Activated CD4-positive, alpha-beta T cell treated with anti-CD3 and anti-CD28 coated beads for 36 hours (primary cell): Measurements from ENCODE around the gene KLHL5. TPM values are rescaled to one million over a fixed set of nuclear protein-coding genes. Genes with fewer than 3 reads are reported as not detected.
A peak's percentile ranks its signal among the peaks of the same experiment; 100 is the strongest.

Experiments used
- ATAC-seq: fragments of 200-7000 bp; cut with Tn5 transposase; one replicate; pipeline ENCODE4 v1.10.0; 2021; ENCODE audit warnings: mild to moderate bottlenecking, moderate library complexity
- CTCF ChIA-PET: fragments of 350-600 bp; sonication (Branson Sonifier 250); formaldehyde crosslinking; loops from one replicate; lab custom pipeline; 2021; ENCODE audit warnings: antibody characterized with exemption; lab: Charles Lee
- POLR2A ChIA-PET: fragments of 350-600 bp; sonication (Branson Sonifier 250); formaldehyde crosslinking; loops from one replicate; lab custom pipeline; 2021; ENCODE audit warnings: antibody characterized with exemption, inconsistent platforms; lab: Charles Lee
- DNase-seq: peaks from one replicate; pipeline ENCODE4 v3.0.0-alpha.2; 2020
- H3K27ac Mint-ChIP-seq: one replicate; pipeline ENCODE4 v1.8.0; 2021; ENCODE audit warnings: mixed read lengths
- H3K27me3 Mint-ChIP-seq: one replicate; pipeline ENCODE4 v1.8.0; 2021; ENCODE audit warnings: mixed read lengths
- H3K36me3 Mint-ChIP-seq: one replicate; pipeline ENCODE4 v1.8.0; 2021; ENCODE audit warnings: low read depth, mixed read lengths
- H3K4me1 Mint-ChIP-seq: one replicate; pipeline ENCODE4 v1.8.0; 2021; ENCODE audit warnings: mixed read lengths
- H3K4me3 Mint-ChIP-seq: one replicate; pipeline ENCODE4 v1.8.0; 2021; ENCODE audit warnings: mild to moderate bottlenecking, moderate library complexity, mixed read lengths
- H3K9me3 Mint-ChIP-seq: one replicate; pipeline ENCODE4 v1.8.0; 2021; ENCODE audit warnings: low read depth, mixed read lengths
- intact Hi-C, 2 experiments: fragments of 100-400 bp; cut with DNase I in 1 of 2; cut with micrococcal nuclease in 1 of 2; formaldehyde crosslinking; loops; one replicate each; pipeline versions ENCODE4 v1.14.2 to v1.15.1; 2022 to 2024; cut with DNase I, micrococcal nuclease
- total RNA-seq, 2 experiments: library from RNA; stranded (reverse); gene quantifications; one replicate each; pipeline ENCODE4 v1.2.3, GENCODE V29; 2021

The KLHL5 gene
- total RNA-seq, 2 experiments from 2014 or later, result 11.6 to 14.3 TPM

GRCh38 chr4:39044364-39044955 is 17.6 kb upstream of the KLHL5 start:
- peaks cover 14% of the 10 kb centered on the region for H3K36me3 Mint-ChIP-seq
- peak; percentile 87 for ATAC-seq
- peak; percentile 99 for DNase-seq
- H3K4me3 Mint-ChIP-seq, result peak overlapping the region; percentile 76
- ChIA-PET POLR2A (interaction anchor here (0.7 to 1.5 kb wide), 4 partner anchors 14 to 155 kb away, joined by 3 to 14 read pairs (median 4); no protein-coding TSS in a partner anchor), CTCF (interaction anchor here (0.9 to 1.5 kb wide), 5 partner anchors 16 to 140 kb away, joined by 3 to 7 read pairs (median 5); no protein-coding TSS in a partner anchor)
- H3K9me3 Mint-ChIP-seq, result no peaks in the 10 kb centered on the region
- H3K27me3 Mint-ChIP-seq, result no peaks in the 10 kb centered on the region
- peaks cover 48% of the 10 kb centered on the region for H3K4me1 Mint-ChIP-seq
- intact Hi-C loops, result loop anchor here (1.0 to 10.0 kb wide), 8 partner anchors 12 to 1360 kb away; partner anchors contain the start of genes TMEM156 (in 2 of the 2), LIAS (in 1 of the 2), RELL1 (in 1 of the 2) and WDR19 (in 1 of the 2)
- peak overlapping the region; percentile 69 for H3K27ac Mint-ChIP-seq

GRCh38 chr4:39044956-39045826 is 16.8 kb upstream of the KLHL5 start:
- intact Hi-C loops, result loop anchor here (1.0 to 10.0 kb wide), 11 partner anchors 13 to 1360 kb away; partner anchors contain the start of genes TMEM156 (in 2 of the 2), WDR19 (in 2 of the 2), LIAS (in 1 of the 2) and RELL1 (in 1 of the 2)
- ChIA-PET CTCF (interaction anchor here (0.6 to 1.2 kb wide), 3 partner anchors 37 to 531 kb away, joined by 3 to 4 read pairs (median 3); no protein-coding TSS in a partner anchor), POLR2A (interaction anchor here (0.6 to 1.5 kb wide), 4 partner anchors 61 to 308 kb away, joined by 3 to 14 read pairs (median 6); no protein-coding TSS in a partner anchor)
- DNase-seq (peak; percentile 59), ATAC-seq (peak; percentile 13)
- H3K27ac Mint-ChIP-seq, result peak overlapping the region; percentile 91
- H3K27me3 Mint-ChIP-seq, result no peaks in the 10 kb centered on the region
- peak overlapping the region; percentile 91 for H3K4me3 Mint-ChIP-seq
- peaks cover 14% of the 10 kb centered on the region for H3K36me3 Mint-ChIP-seq
- no peaks in the 10 kb centered on the region for H3K9me3 Mint-ChIP-seq
- H3K4me1 Mint-ChIP-seq, result peaks cover 48% of the 10 kb centered on the region

DNA sequence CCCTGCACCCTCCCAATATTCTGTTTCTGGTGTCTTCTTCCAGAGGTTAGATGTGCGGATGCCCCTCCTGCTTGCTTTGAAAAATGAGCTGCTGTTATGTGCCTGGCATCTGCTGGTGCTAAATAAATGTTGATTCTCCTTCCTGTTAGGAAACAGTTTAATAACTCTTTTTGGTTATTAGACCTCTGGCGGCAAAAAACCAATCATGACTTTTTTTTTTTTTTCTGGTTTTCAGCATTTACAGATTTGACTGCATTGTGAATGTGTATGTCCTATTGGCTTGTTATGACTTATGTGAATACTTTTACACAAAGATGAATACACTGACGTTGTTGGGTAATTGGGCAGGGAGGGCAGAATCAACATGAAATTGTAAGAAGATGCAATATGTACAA is 16.2 kb upstream of the KLHL5 start:
- intact Hi-C loops, result loop anchor here (2.0 to 10.0 kb wide), 6 partner anchors 61 to 1361 kb away; partner anchors contain the start of genes RELL1 (in 1 of the 2), UGDH (in 1 of the 2) and WDR19 (in 1 of the 2)
- ATAC-seq, result peak; percentile 17
- POLR2A ChIA-PET, result interaction anchor here (0.6 to 0.9 kb wide), 2 partner anchors 61 to 308 kb away, joined by 3 to 8 read pairs; no protein-coding TSS in a partner anchor
- Mint-ChIP-seq H3K4me1 (peaks cover 51% of the 10 kb centered on the region), H3K36me3 (peaks cover 16% of the 10 kb centered on the region), H3K9me3 (no peaks in the 10 kb centered on the region), H3K27me3 (no peaks in the 10 kb centered on the region), H3K27ac (peak overlapping the region; percentile 91), H3K4me3 (peak overlapping the region; percentile 91)
- DNase-seq, result peak; percentile 45
- CTCF ChIA-PET, result interaction anchor here (0.6 to 1.7 kb wide), 6 partner anchors 12 to 143 kb away, joined by 3 to 5 read pairs (median 3); no protein-coding TSS in a partner anchor

GRCh38 chr4:39046249-39046648 is 15.8 kb upstream of the KLHL5 start:
- H3K27me3 Mint-ChIP-seq, result no peaks in the 10 kb centered on the region
- no peak for ATAC-seq
- intact Hi-C loops, result loop anchor here (5.0 to 10.0 kb wide), 4 partner anchors 136 to 1361 kb away; partner anchors contain the start of genes RELL1 (in 1 of the 2), UGDH (in 1 of the 2) and WDR19 (in 1 of the 2)
- no peaks in the 10 kb centered on the region for H3K9me3 Mint-ChIP-seq
- DNase-seq, result no peak
- POLR2A ChIA-PET, result interaction anchor here (0.9 kb wide), 1 partner anchor 307 kb away, joined by 3 read pairs; no protein-coding TSS in a partner anchor
- peaks cover 54% of the 10 kb centered on the region for H3K4me1 Mint-ChIP-seq
- H3K4me3 Mint-ChIP-seq, result peak overlapping the region; percentile 91
- H3K36me3 Mint-ChIP-seq, result peaks cover 16% of the 10 kb centered on the region
- CTCF ChIA-PET, result interaction anchor here (0.7 to 1.7 kb wide), 7 partner anchors 12 to 157 kb away, joined by 3 to 5 read pairs (median 3); no protein-coding TSS in a partner anchor
- peak overlapping the region; percentile 91 for H3K27ac Mint-ChIP-seq

- Mint-ChIP-seq H3K27ac (peak overlapping the region; percentile 59), H3K27me3 (no peaks in the 10 kb centered on the region), H3K4me1 (peaks cover 51% of the 10 kb centered on the region), H3K9me3 (no peaks in the 10 kb centered on the region), H3K4me3 (peak overlapping the region; percentile 18), H3K36me3 (peaks cover 16% of the 10 kb centered on the region)
- ChIA-PET CTCF (no interaction called here), POLR2A (no interaction called here)
- ATAC-seq (no peak), DNase-seq (no peak)
- intact Hi-C loops, result loop anchor here (5.0 to 10.0 kb wide), 4 partner anchors 135 to 1363 kb away; partner anchors contain the start of genes RELL1 (in 1 of the 2), UGDH (in 1 of the 2) and WDR19 (in 1 of the 2)
Observed at GRCh38 chr4:39047681-39048080, 14.4 kb upstream of the KLHL5 start.

GRCh38 chr4:39048311-39048710 is 13.7 kb upstream of the KLHL5 start:
- no peak for DNase-seq
- H3K4me1 Mint-ChIP-seq, result peaks cover 48% of the 10 kb centered on the region
- H3K4me3 Mint-ChIP-seq, result peak overlapping the region; percentile 18

DNA sequence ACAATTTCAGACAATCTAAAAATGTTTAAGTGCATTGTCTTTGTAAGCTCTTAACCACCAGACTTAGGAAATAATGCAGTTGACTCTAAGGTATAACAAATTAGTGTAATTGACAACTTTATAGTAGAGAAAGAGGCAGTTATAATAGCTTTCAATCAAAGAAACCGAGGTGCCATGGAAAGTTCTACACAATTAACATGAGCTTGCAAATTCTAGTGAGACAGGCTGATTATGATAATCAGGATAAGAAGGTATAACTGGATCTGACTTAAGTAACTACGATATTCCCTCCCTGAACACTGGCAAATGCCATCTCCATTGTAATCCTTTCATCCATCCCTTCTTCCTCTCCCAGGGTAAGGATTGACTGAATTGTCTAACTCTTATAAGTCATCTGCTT is 11.4 kb upstream of the KLHL5 start:
- H3K4me3 Mint-ChIP-seq, result no peak overlapping the region
- no peak overlapping the region for H3K27ac Mint-ChIP-seq
- ChIA-PET POLR2A (no interaction called here), CTCF (interaction anchor here (0.7 to 1.5 kb wide), 4 partner anchors 11 to 148 kb away, joined by 3 to 8 read pairs (median 4); no protein-coding TSS in a partner anchor)
- peaks cover 42% of the 10 kb centered on the region for H3K4me1 Mint-ChIP-seq
- H3K36me3 Mint-ChIP-seq, result peaks cover 16% of the 10 kb centered on the region
- no peaks in the 10 kb centered on the region for H3K9me3 Mint-ChIP-seq
- intact Hi-C loops, result no loop called here
- ATAC-seq (no peak), DNase-seq (no peak)
- H3K27me3 Mint-ChIP-seq, result no peaks in the 10 kb centered on the region

More at GRCh38 chr4:39048311-39048710, 13.7 kb upstream of the KLHL5 start:
- ATAC-seq, result no peak
- intact Hi-C loops, result loop anchor here (5.0 to 10.0 kb wide), 4 partner anchors 134 to 1364 kb away; partner anchors contain the start of genes RELL1 (in 1 of the 2), UGDH (in 1 of the 2) and WDR19 (in 1 of the 2)
- Mint-ChIP-seq H3K9me3 (no peaks in the 10 kb centered on the region), H3K27ac (peak overlapping the region; percentile 59), H3K27me3 (no peaks in the 10 kb centered on the region), H3K36me3 (peaks cover 16% of the 10 kb centered on the region)
- ChIA-PET POLR2A (no interaction called here), CTCF (no interaction called here)

- H3K4me3 Mint-ChIP-seq, result no peak overlapping the region
- no peak for DNase-seq
- intact Hi-C loops, result no loop called here
- no peak for ATAC-seq
- no peaks in the 10 kb centered on the region for H3K27me3 Mint-ChIP-seq
- no peak overlapping the region for H3K27ac Mint-ChIP-seq
- ChIA-PET POLR2A (interaction anchor here (0.6 kb wide), 1 partner anchor 127 kb away, joined by 4 read pairs; no protein-coding TSS in a partner anchor), CTCF (interaction anchor here (0.6 to 1.5 kb wide), 7 partner anchors 11 to 161 kb away, joined by 3 to 8 read pairs (median 3); no protein-coding TSS in a partner anchor)
- H3K4me1 Mint-ChIP-seq, result peaks cover 34% of the 10 kb centered on the region
- no peaks in the 10 kb centered on the region for H3K9me3 Mint-ChIP-seq
- H3K36me3 Mint-ChIP-seq, result peaks cover 11% of the 10 kb centered on the region
Observed at GRCh38 chr4:39051492-39051891, 10.5 kb upstream of the KLHL5 start.

- Mint-ChIP-seq H3K36me3 (peaks cover 2% of the 10 kb centered on the region), H3K27ac (no peak overlapping the region), H3K27me3 (no peaks in the 10 kb centered on the region), H3K4me1 (peaks cover 15% of the 10 kb centered on the region), H3K9me3 (no peaks in the 10 kb centered on the region), H3K4me3 (no peak overlapping the region)
- ATAC-seq (no peak), DNase-seq (no peak)
- POLR2A ChIA-PET, result no interaction called here
- CTCF ChIA-PET, result interaction anchor here (0.7 to 2.1 kb wide), 3 partner anchors 12 to 24 kb away, joined by 3 to 7 read pairs (median 4); no protein-coding TSS in a partner anchor
- intact Hi-C loops, result no loop called here
Observed at GRCh38 chr4:39053983-39054382, 8.0 kb upstream of the KLHL5 start.

DNA sequence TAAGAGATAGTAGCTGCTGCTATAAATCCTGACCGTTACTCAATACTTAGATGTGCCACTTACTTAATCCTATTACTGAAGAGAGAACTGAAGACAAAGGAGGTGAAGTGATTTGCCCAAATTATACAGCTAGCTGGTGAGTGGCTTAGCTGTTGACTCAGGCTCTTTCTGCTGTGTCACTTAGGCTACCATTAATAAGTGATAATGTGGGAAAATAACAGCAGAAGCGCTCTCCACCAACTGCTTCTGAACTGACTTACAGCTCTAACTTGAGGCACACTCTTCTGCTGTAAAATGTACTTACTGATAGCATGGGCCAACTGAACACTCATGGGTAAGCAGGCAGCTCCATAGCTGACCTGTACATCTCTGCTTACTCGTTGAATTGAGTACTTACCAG is 7.5 kb upstream of the KLHL5 start:
- H3K27me3 Mint-ChIP-seq, result no peaks in the 10 kb centered on the region
- ATAC-seq (no peak), DNase-seq (no peak)
- CTCF ChIA-PET, result interaction anchor here (0.5 to 2.1 kb wide), 4 partner anchors 13 to 583 kb away, joined by 3 to 7 read pairs (median 4); partner anchors contain the start of gene UGDH
- peaks cover 15% of the 10 kb centered on the region for H3K4me1 Mint-ChIP-seq
- H3K27ac Mint-ChIP-seq, result no peak overlapping the region
- H3K36me3 Mint-ChIP-seq, result peaks cover 2% of the 10 kb centered on the region
- POLR2A ChIA-PET, result no interaction called here
- no peak overlapping the region for H3K4me3 Mint-ChIP-seq
- H3K9me3 Mint-ChIP-seq, result no peaks in the 10 kb centered on the region
- intact Hi-C loops, result no loop called here
